ENCODE measurements around the gene ELFN2. TPM values are rescaled to one million over a fixed set of nuclear protein-coding genes. Genes with fewer than 3 reads are reported as not detected.

ELFN2 gene
- polyA plus RNA-seq, 1 donor from 2014 or later, result 4.4 TPM

DNA sequence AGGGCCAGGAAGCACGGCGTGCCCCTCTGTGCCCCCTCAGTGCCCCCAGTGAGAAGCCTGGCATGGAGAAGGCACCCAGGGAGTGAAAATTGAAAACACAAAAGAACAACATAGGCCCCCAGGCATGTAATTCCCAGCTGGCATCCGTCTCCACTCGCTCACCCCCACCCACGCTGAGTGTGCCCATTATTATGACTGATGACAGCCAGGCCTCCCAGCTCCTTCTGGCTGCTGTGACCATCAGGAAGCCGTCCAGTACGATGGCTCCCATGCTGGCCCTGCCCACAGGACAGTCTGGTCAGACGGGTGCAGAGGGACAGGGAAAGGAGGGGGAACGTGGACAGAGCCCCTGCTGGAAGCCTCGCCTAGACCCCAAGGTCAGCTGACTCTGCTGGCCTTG is 30.1 kb downstream of the ELFN2 start:
- H3K27ac ChIP-seq (ENCODE audit: low read length), result no peak overlapping the region
- no peaks in the 10 kb centered on the region for H3K36me3 ChIP-seq (ENCODE audit: insufficient read depth, low read length)
- H3K4me2 ChIP-seq (ENCODE audit: low read length), result no peak overlapping the region
- no peaks in the 10 kb centered on the region for H3K27me3 ChIP-seq (ENCODE audit: insufficient read depth, low read depth, low read length)
- no peaks in the 10 kb centered on the region for H3K9me3 ChIP-seq (ENCODE audit: low read length)
- TF ChIP-seq SMC3 (conservative IDR thresholded peaks at IDR 0.05; ENCODE audit: poor library complexity) (no peak), EP300 (conservative IDR thresholded peaks at IDR 0.05; ENCODE audit: poor library complexity, severe bottlenecking) (no peak)
- TF ChIP-seq, protein P1, sequence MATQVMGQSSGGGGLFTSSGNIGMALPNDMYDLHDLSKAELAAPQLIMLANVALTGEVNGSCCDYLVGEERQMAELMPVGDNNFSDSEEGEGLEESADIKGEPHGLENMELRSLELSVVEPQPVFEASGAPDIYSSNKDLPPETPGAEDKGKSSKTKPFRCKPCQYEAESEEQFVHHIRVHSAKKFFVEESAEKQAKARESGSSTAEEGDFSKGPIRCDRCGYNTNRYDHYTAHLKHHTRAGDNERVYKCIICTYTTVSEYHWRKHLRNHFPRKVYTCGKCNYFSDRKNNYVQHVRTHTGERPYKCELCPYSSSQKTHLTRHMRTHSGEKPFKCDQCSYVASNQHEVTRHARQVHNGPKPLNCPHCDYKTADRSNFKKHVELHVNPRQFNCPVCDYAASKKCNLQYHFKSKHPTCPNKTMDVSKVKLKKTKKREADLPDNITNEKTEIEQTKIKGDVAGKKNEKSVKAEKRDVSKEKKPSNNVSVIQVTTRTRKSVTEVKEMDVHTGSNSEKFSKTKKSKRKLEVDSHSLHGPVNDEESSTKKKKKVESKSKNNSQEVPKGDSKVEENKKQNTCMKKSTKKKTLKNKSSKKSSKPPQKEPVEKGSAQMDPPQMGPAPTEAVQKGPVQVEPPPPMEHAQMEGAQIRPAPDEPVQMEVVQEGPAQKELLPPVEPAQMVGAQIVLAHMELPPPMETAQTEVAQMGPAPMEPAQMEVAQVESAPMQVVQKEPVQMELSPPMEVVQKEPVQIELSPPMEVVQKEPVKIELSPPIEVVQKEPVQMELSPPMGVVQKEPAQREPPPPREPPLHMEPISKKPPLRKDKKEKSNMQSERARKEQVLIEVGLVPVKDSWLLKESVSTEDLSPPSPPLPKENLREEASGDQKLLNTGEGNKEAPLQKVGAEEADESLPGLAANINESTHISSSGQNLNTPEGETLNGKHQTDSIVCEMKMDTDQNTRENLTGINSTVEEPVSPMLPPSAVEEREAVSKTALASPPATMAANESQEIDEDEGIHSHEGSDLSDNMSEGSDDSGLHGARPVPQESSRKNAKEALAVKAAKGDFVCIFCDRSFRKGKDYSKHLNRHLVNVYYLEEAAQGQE (IDR thresholded peaks at IDR 0.05; ENCODE audit: borderline replicate concordance), result no peak
- H3K9ac ChIP-seq (ENCODE audit: low read length), result no peak overlapping the region
- no peak overlapping the region for H3K4me3 ChIP-seq (ENCODE audit: low read length)
- H4K20me1 ChIP-seq (ENCODE audit: insufficient read depth), result no peaks in the 10 kb centered on the region
- H2AFZ ChIP-seq (ENCODE audit: low read depth, low read length), result no peak overlapping the region
- H3F3A ChIP-seq (ENCODE audit: insufficient read depth, low read length, poor library complexity, severe bottlenecking), result no peaks in the 10 kb centered on the region
- H3K79me2 ChIP-seq (replicated peaks; ENCODE audit: insufficient read depth, low read length), result no peaks in the 10 kb centered on the region
- no peaks in the 10 kb centered on the region for H3K9me2 ChIP-seq (ENCODE audit: insufficient read depth, low read length)

DNA sequence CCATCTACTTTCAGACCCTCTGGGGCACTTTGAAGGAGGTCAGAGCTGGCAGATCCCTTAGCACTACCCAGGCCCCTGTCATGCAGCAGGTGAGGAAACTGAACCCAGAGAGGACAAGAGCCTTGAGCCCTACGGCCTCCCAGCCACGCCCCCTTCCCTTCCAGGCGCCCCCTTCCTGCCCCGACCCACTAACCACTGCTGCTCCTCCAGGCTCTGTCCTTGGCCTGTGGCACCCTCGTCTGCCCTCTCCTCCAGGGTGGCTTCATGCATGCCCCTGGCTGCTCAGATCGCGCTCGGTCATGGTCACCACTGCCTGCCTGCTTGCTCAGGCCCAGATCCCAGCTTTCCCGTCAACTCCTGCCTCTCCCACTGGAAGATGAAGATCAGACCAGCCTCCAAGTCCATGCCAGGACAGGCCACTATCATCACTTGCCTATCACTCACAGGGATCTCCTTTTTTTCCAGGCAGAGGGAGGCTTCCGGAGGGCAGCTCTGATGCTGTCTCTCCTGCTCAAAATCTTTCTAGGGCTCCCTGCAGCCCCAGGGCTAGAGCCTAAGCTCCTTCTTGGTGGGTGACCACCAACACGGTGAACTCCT is 30.7 kb downstream of the ELFN2 start:
- TF ChIP-seq SMC3 (conservative IDR thresholded peaks at IDR 0.05; ENCODE audit: poor library complexity) (no peak), EZH2 (IDR thresholded peaks at IDR 0.05; ENCODE audit: borderline replicate concordance, insufficient read depth, low read length, poor library complexity, severe bottlenecking) (no peak), MXI1 (conservative IDR thresholded peaks at IDR 0.05; ENCODE audit: poor library complexity, severe bottlenecking) (no peak), RAD21 (conservative IDR thresholded peaks at IDR 0.05) (no peak), POLR2AphosphoS5 (IDR thresholded peaks at IDR 0.05) (no peak), EP300 (conservative IDR thresholded peaks at IDR 0.05; ENCODE audit: poor library complexity, severe bottlenecking) (no peak), TAF1 (IDR thresholded peaks at IDR 0.05; ENCODE audit: low read depth) (no peak)
- TF ChIP-seq, protein P2, sequence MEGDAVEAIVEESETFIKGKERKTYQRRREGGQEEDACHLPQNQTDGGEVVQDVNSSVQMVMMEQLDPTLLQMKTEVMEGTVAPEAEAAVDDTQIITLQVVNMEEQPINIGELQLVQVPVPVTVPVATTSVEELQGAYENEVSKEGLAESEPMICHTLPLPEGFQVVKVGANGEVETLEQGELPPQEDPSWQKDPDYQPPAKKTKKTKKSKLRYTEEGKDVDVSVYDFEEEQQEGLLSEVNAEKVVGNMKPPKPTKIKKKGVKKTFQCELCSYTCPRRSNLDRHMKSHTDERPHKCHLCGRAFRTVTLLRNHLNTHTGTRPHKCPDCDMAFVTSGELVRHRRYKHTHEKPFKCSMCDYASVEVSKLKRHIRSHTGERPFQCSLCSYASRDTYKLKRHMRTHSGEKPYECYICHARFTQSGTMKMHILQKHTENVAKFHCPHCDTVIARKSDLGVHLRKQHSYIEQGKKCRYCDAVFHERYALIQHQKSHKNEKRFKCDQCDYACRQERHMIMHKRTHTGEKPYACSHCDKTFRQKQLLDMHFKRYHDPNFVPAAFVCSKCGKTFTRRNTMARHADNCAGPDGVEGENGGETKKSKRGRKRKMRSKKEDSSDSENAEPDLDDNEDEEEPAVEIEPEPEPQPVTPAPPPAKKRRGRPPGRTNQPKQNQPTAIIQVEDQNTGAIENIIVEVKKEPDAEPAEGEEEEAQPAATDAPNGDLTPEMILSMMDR (IDR thresholded peaks at IDR 0.05; ENCODE audit: poor library complexity, severe bottlenecking), result no peak
- TF ChIP-seq, protein P1 (IDR thresholded peaks at IDR 0.05; ENCODE audit: borderline replicate concordance), result no peak
- H3K9me2 ChIP-seq (ENCODE audit: insufficient read depth, low read length), result no peaks in the 10 kb centered on the region
- H3K4me2 ChIP-seq (ENCODE audit: low read length), result no peak overlapping the region
- no peaks in the 10 kb centered on the region for H3K27me3 ChIP-seq (ENCODE audit: insufficient read depth, low read depth, low read length)
- H4K20me1 ChIP-seq (ENCODE audit: insufficient read depth), result no peaks in the 10 kb centered on the region
- H3K9me3 ChIP-seq (ENCODE audit: low read length), result no peaks in the 10 kb centered on the region
- H2AFZ ChIP-seq (ENCODE audit: low read depth, low read length), result no peak overlapping the region
- no peaks in the 10 kb centered on the region for H3K79me2 ChIP-seq (replicated peaks; ENCODE audit: insufficient read depth, low read length)
- H3F3A ChIP-seq (ENCODE audit: insufficient read depth, low read length, poor library complexity, severe bottlenecking), result no peaks in the 10 kb centered on the region
- no peak overlapping the region for H3K27ac ChIP-seq (ENCODE audit: low read length)
- H3K9ac ChIP-seq (ENCODE audit: low read length), result no peak overlapping the region
- H3K36me3 ChIP-seq (ENCODE audit: insufficient read depth, low read length), result no peaks in the 10 kb centered on the region
- H3K4me3 ChIP-seq (ENCODE audit: low read length), result no peak overlapping the region

Measured in neural cell (in vitro differentiated cells).